Osteocyte (in vitro differentiated cells): ENCODE data around the gene HOGA1. TPM values are rescaled to one million over a fixed set of nuclear protein-coding genes. Genes with fewer than 3 reads are reported as not detected.

Source experiments
- DNase-seq: peaks from one replicate; pipeline ENCODE4 v3.0.0; 2021; ENCODE audit warnings: mixed read lengths; ENCODE audit not compliant: unreplicated experiment; ENCODE audit errors: extremely low spot score
- H3K27ac Mint-ChIP-seq: one replicate; pipeline ENCODE4 v1.8.0; 2021; ENCODE audit warnings: mild to moderate bottlenecking, mixed read lengths; ENCODE audit not compliant: unreplicated experiment
- H3K27me3 Mint-ChIP-seq: one replicate; pipeline ENCODE4 v1.8.0; 2021; ENCODE audit warnings: mixed read lengths; ENCODE audit not compliant: unreplicated experiment
- H3K36me3 Mint-ChIP-seq: one replicate; pipeline ENCODE4 v1.8.0; 2021; ENCODE audit warnings: mixed read lengths; ENCODE audit not compliant: unreplicated experiment
- H3K4me1 Mint-ChIP-seq: one replicate; pipeline ENCODE4 v1.8.0; 2021; ENCODE audit warnings: mixed read lengths; ENCODE audit not compliant: unreplicated experiment
- H3K4me3 Mint-ChIP-seq: one replicate; pipeline ENCODE4 v1.8.0; 2021; ENCODE audit warnings: mild to moderate bottlenecking, moderate library complexity, mixed read lengths; ENCODE audit not compliant: unreplicated experiment
- H3K9me3 Mint-ChIP-seq: one replicate; pipeline ENCODE4 v1.8.0; 2021; ENCODE audit warnings: mixed read lengths; ENCODE audit not compliant: unreplicated experiment
- CTCF ChIP-seq: fragments of 200-600 bp; sonication (generic); IDR thresholded peaks from 2 replicates; pipeline ENCODE4 v1.5.0; 2021; ENCODE audit warnings: antibody characterized with exemption, mild to moderate bottlenecking, moderate library complexity
- total RNA-seq: library from RNA; stranded (reverse); gene quantifications from 2 replicates; pipeline ENCODE4 v1.2.1, GENCODE V29; 2021

The HOGA1 gene
- total RNA-seq, 1 donor from 2014 or later = not detected

GRCh38 chr10:97623277-97623676, 39.1 kb downstream of the HOGA1 start:
- DNase-seq = no peak
- no peak for TF ChIP-seq CTCF

GRCh38 chr10:97627731-97628130, 43.5 kb downstream of the HOGA1 start:
- no peak for DNase-seq
- TF ChIP-seq CTCF = no peak
- H3K9me3 Mint-ChIP-seq = no peaks in the 10 kb centered on the region
- no peaks in the 10 kb centered on the region for H3K27me3 Mint-ChIP-seq
- H3K27ac Mint-ChIP-seq = no peak overlapping the region
- H3K4me1 Mint-ChIP-seq = peaks cover 5% of the 10 kb centered on the region
- H3K36me3 Mint-ChIP-seq = no peaks in the 10 kb centered on the region
- H3K4me3 Mint-ChIP-seq = no peak overlapping the region

More at GRCh38 chr10:97623277-97623676, 39.1 kb downstream of the HOGA1 start:
- Mint-ChIP-seq H3K4me3 (no peak overlapping the region), H3K4me1 (no peaks in the 10 kb centered on the region), H3K36me3 (no peaks in the 10 kb centered on the region), H3K27me3 (no peaks in the 10 kb centered on the region), H3K9me3 (no peaks in the 10 kb centered on the region), H3K27ac (no peak overlapping the region)

- no peak for TF ChIP-seq CTCF
- H3K4me1 Mint-ChIP-seq = peaks cover 10% of the 10 kb centered on the region
- DNase-seq = no peak
- no peak overlapping the region for H3K27ac Mint-ChIP-seq
- H3K4me3 Mint-ChIP-seq = no peak overlapping the region
- no peaks in the 10 kb centered on the region for H3K27me3 Mint-ChIP-seq
- no peaks in the 10 kb centered on the region for H3K9me3 Mint-ChIP-seq
- H3K36me3 Mint-ChIP-seq = no peaks in the 10 kb centered on the region
These were observed 44.0 kb downstream of the HOGA1 start for GRCh38 chr10:97628228-97628627.

DNA sequence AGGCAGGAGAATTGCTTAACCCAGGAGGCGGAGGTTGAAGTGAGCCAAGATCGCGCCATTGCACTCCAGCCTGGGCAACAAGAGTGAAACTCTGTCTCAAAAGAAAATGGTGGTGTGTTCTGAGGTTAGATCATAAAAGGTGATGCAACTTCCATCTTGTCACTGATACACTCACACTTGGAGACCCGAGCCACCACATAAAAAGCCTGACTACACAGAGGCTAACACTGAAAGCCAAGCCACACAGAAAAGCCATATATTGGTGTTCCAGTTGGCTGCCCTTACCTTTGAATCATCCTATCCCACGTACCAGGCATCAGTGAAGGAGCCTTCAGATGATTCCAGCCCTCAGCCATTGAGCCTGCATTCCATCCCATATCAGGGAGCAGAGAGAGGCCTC, 45.1 kb downstream of the HOGA1 start:
- no peak overlapping the region for H3K4me3 Mint-ChIP-seq
- H3K27me3 Mint-ChIP-seq = no peaks in the 10 kb centered on the region
- no peaks in the 10 kb centered on the region for H3K9me3 Mint-ChIP-seq
- H3K36me3 Mint-ChIP-seq = no peaks in the 10 kb centered on the region
- no peak for TF ChIP-seq CTCF
- no peak for DNase-seq
- no peak overlapping the region for H3K27ac Mint-ChIP-seq
- H3K4me1 Mint-ChIP-seq = peaks cover 16% of the 10 kb centered on the region

- no peak for TF ChIP-seq CTCF
- Mint-ChIP-seq H3K9me3 (no peaks in the 10 kb centered on the region), H3K27me3 (no peaks in the 10 kb centered on the region), H3K4me1 (peaks cover 16% of the 10 kb centered on the region), H3K27ac (no peak overlapping the region), H3K36me3 (no peaks in the 10 kb centered on the region), H3K4me3 (no peak overlapping the region)
- DNase-seq = no peak
These were observed 46.9 kb downstream of the HOGA1 start for GRCh38 chr10:97631098-97631497.
